ENCODE results near the gene ADGRG7.

ADGRG7 gene

DNA sequence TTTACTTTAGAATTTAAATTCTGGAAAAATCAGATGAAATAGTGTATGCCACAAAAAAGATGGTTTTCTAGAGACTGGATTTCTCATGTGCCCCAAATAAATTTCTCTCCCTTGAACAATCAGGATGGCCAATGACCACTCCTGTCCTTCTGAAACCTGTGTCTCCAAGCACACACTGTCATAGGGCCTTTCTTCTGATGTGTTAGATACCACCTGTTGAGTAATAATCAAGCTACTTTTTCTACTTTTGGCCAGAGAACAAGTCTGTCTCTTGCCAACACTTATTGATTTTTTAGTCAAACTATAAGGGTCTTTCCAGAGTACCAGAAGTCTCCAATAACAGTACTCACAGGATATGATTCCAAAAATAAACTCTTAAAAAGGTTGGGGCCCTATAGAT lies 83.8 kb downstream of the ADGRG7 start:
- DNase-seq (ENCODE audit: low read depth) = no peak
- no peak overlapping the region for H3K4me3 ChIP-seq (ENCODE audit: low read length)
- TF ChIP-seq, protein P1, sequence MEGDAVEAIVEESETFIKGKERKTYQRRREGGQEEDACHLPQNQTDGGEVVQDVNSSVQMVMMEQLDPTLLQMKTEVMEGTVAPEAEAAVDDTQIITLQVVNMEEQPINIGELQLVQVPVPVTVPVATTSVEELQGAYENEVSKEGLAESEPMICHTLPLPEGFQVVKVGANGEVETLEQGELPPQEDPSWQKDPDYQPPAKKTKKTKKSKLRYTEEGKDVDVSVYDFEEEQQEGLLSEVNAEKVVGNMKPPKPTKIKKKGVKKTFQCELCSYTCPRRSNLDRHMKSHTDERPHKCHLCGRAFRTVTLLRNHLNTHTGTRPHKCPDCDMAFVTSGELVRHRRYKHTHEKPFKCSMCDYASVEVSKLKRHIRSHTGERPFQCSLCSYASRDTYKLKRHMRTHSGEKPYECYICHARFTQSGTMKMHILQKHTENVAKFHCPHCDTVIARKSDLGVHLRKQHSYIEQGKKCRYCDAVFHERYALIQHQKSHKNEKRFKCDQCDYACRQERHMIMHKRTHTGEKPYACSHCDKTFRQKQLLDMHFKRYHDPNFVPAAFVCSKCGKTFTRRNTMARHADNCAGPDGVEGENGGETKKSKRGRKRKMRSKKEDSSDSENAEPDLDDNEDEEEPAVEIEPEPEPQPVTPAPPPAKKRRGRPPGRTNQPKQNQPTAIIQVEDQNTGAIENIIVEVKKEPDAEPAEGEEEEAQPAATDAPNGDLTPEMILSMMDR (conservative IDR thresholded peaks at IDR 0.05; ENCODE audit: low read length) = no peak

DNA sequence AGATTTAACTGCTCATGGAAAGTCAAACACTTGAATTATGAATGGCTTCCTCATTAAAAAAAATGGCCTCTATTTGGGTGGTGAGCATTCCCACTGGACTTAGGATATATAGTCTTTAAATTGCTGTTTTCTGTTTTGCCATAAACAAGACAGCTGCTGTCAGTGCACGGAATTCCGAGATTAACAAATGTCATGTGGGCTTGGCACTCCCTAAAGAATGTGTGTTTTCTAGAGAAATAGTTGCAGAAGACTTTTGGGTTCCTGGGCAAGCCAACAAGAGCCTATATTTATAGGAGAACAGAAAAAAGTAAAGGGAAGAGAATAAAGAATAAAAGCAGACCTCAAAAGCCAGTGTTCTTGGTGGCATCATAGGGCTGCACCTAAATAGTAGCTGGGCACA lies 86.3 kb downstream of the ADGRG7 start:
- DNase-seq (ENCODE audit: low read depth) = no peak
- TF ChIP-seq, protein P1 (conservative IDR thresholded peaks at IDR 0.05; ENCODE audit: low read length) = no peak
- no peak overlapping the region for H3K4me3 ChIP-seq (ENCODE audit: low read length)

DNA sequence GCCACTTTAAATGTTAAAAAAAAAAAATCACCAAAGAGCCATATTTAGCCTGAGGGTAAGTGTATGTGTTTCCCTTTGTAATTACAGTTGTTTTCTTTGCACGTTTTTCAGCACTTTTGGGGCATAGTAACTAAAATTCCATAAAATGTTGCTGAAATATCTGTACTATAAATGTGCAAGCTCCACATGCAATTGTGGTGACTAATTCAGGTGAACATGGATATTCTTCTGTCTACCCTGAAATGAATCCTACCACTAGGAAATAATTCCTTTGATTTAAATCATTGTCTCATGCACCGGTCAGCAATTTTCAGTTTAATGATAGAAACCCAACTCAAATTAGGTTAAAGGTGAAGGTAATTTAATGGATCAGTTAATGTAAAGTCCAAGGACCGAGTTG lies 86.8 kb downstream of the ADGRG7 start:
- TF ChIP-seq, protein P1 (conservative IDR thresholded peaks at IDR 0.05; ENCODE audit: low read length) = no peak
- DNase-seq (ENCODE audit: low read depth) = no peak

DNA sequence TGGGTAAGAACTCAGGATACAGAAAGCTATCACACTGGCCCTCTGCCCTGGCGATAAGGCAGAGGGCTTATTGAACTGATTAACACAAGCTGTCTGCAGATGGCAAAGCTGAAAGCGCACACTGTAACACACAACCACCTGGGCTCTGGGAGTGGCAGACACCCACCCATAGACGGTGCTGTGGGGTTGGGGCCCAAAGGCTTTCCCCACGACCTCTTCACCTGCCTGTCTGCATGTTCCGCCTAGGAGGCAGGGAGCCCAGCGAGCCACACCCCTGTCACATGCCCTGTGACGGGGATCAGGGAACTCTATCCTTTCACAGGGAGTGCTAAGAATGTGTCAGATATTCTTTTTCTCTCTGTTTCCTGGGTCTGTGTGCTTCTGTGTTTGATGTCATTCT lies 87.8 kb downstream of the ADGRG7 start:
- no peak for DNase-seq (ENCODE audit: low read depth)
- TF ChIP-seq, protein P1 (conservative IDR thresholded peaks at IDR 0.05; ENCODE audit: low read length) = no peak
- no peak overlapping the region for H3K4me3 ChIP-seq (ENCODE audit: low read length)

More for the DNA sequence above, 86.8 kb downstream of the ADGRG7 start:
- H3K4me3 ChIP-seq (ENCODE audit: low read length) = no peak overlapping the region

DNA sequence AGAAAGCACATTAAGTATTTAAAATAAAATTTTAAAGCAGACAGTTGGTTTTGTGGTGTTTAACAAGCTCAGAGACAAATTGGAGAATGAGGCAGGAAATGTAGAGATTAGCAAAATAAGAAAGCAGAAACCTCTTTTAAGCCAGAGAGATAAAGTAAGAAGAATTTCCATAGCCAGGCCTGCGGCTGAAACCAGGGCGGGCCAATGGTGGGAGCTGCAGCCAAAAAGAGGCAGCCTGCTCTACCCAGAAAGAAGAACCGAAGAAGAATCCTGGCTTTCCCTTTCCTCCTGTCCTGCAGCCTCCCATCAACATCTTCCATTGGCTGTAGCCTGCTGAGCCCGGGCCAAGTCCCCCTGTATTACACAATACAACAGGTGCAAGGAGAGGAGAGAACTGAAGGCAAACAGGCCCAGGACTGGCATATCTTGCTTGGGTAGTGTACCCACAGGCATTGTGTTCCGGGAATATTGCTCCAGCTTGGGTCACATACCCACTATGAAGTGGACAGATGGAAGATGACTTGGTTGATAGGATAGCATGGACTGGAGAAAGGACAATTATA lies 88.4 kb downstream of the ADGRG7 start:
- no peak for DNase-seq (ENCODE audit: low read depth)
- TF ChIP-seq, protein P1 (conservative IDR thresholded peaks at IDR 0.05; ENCODE audit: low read length) = no peak

DNA sequence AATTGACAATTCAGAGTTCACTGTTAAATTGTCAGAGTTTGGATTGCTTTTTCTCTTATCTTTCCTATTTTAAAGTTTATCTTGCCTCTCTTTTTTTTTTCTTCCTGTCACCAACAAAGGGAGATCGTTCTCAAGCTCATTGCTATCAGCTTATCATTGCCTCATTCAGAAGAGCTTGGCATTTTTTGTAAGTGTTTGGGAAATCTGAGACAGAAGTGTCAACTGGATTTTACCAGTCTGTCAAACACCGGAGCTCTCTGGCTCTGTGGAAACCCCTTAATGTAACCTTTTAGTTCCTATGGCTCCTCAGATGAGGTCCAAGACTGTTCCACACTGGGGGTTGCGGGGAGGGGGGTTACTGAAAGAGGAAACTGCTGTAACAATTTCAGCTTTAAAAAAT lies 89.3 kb downstream of the ADGRG7 start:
- H3K4me3 ChIP-seq (ENCODE audit: low read length) = no peak overlapping the region
- TF ChIP-seq, protein P1 (conservative IDR thresholded peaks at IDR 0.05; ENCODE audit: low read length) = no peak
- no peak for DNase-seq (ENCODE audit: low read depth)

More for the DNA sequence above, 88.4 kb downstream of the ADGRG7 start:
- no peak overlapping the region for H3K4me3 ChIP-seq (ENCODE audit: low read length)

DNA sequence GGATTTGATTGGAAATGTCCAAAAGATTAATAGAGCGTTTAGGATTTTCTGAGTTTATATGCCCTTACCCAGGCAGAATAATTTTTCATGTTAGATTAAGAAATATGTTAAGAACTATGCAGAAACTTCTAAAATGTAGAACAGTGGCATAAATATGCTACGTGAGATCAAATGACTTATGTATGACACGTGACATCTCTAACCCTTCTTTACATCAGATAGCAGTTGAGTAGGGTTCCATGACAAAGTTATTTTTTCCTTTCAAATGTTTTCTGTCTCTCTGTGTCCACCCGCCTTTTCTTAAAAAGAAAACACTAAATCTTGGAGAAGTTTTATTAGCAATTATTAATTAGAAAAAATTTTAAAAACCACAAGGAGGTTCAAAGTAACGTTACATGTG lies 91.3 kb downstream of the ADGRG7 start:
- DNase-seq (ENCODE audit: low read depth) = no peak
- no peak overlapping the region for H3K4me3 ChIP-seq (ENCODE audit: low read length)
- TF ChIP-seq, protein P1 (conservative IDR thresholded peaks at IDR 0.05; ENCODE audit: low read length) = no peak
